Activated T-helper 1 cell treated with Interleukin-2 at 50 U/mL for 16 hours (primary cell): ENCODE results near the gene KNSTRN.

Experiments used
- DNase-seq: peaks from one replicate; pipeline ENCODE4 v3.0.0-alpha.2; 2020; ENCODE audit warnings: low read depth

The KNSTRN gene

DNA sequence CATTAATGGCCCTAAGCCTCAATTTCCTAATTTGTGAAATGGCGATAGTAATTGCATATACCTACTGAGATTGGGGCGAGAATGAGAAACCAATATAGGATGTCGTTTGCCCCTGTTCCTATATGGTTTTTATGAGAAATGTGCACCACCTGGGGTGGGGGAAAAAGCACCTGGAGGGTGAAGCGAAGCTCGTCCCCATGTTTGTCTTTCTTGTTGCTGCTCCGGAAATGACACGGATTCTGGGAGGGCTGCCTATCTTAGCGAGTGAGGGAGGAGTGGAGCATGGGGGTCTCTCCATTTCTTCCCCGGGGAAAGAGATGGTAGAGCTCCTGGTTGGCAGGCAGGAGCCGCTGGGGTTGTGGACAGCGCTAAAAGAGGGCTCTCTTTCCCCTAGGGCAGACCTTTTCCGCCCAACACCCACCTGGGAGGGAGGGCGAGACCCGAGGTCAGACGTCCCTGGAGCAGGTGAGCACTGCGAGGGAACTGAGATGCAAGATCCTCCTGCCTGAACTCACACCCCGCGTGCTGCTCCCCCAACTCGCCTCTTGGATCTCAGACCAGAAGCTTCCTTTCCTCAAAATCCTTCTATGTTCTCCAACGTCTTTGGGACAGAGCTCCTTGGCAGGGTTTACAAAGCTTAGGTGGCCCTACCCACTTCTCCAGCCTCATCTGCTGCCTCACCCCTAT, 52.6 kb downstream of the KNSTRN start:
- DNase-seq: no peak

DNA sequence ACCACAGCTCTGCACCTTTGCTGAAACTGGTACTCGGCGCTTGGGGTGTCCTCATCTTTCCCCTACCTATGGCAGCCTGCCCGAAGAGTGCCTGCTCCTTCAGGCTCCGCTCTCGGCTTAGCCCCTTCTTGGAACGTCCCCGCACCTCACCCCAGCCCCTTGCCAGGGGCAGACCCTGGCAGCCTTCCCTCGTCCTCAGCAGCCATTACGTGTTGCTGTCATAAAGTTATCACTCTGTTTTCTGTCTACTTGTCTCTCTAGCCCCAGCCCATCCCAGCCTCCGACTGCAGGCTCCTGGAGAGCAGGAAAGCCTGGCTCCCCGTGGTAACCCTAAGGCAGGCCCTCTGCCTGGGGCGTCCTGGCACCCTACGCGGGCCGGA, 53.2 kb downstream of the KNSTRN start:
- no peak for DNase-seq

GRCh38 chr15:40436116-40436891, 53.8 kb downstream of the KNSTRN start:
- no peak for DNase-seq

GRCh38 chr15:40436892-40437751, 54.6 kb downstream of the KNSTRN start:
- no peak for DNase-seq

DNA sequence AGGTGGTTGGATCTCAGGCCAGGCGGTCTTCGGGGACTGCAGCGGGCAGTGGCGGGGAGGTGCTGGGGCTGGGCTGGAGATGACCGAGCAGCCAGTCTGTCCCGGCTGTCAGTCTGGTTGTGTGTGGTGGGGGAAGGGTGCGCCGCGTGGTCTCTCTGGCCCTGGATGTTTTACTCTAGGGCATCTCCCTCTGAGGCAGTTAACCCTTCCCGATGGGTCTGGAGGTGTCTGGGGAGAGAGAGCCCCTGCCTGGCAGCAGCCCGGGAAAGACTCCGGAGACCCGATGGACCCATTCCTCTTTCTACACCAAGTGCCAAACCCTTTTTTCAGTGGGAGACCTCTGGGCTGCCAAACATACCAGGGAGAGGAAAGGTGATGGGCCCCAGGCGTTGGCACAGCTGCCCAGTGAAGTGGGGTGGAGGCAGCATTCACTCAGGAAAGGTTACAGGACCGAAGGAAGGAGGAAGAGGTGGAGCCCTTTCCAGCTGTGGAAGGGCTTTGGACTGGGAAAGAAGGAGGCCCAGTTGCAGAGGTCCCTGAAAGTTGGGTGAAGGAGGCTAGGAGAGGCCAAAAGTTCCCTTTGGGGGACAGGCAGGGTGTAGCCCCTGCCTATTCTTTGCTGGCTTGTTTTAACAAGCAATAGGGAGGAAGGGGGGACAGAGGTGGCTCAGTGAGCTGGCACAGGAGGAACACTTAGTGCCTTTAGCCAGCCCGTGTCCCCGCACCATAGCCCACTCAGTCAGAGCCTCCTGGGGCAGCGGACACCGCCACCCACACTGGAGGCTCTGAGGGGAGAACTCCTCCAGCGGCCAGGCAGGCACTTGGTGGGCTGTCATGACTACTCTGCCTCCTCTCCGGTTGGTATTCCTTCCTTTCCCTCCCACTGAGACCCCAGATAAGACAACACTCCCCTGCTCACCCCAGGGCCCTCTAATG, 55.5 kb downstream of the KNSTRN start:
- no peak for DNase-seq

DNA sequence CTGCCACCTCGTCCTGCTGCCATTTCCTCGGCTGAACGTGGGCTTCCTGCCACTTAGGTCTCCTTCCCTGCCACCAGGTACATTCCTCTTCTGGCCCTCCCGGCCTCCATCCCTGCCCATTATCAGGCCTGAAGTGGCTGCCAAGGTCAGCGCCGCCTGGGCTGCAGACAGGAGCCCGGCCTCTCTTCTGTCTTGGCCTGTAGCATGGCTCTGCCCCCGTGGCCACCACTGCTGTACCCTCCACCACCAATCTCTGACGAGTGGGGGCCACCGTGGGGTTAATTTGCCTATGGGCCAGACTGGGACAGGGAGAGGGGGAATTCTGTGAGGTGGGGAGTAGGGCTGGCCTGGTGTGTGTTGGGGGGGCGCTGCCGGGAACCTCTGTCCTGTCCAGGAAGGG, 56.2 kb downstream of the KNSTRN start:
- DNase-seq: no peak

GRCh38 chr15:40439461-40439959, 57.0 kb downstream of the KNSTRN start:
- no peak for DNase-seq

- no peak for DNase-seq
Measured at GRCh38 chr15:40439960-40440742, 57.6 kb downstream of the KNSTRN start.

GRCh38 chr15:40440743-40441564, 58.4 kb downstream of the KNSTRN start, which contains the start of gene BAHD1:
Gene BAHD1, plus strand, starts transcription at chr15:40440953. Its CDS starts 17,512 bp downstream, at chr15:40458465.
- peak; percentile 90 for DNase-seq

- no peak for DNase-seq
Measured at GRCh38 chr15:40441565-40442531, 59.3 kb downstream of the KNSTRN start.

- no peak for DNase-seq
Measured at GRCh38 chr15:40443255-40443654, 60.7 kb downstream of the KNSTRN start.

- DNase-seq: no peak
Measured at GRCh38 chr15:40443846-40444245, 61.3 kb downstream of the KNSTRN start.
